ENCODE data around the gene FAM20C.

Gene FAM20C

GRCh38 chr7:305410-306151 lies 113.2 kb downstream of the FAM20C start:
- peaks cover 28% of the 10 kb centered on the region for H3K27me3 ChIP-seq (replicated peaks; ENCODE audit: control insufficient read depth, insufficient read depth, low read length)
- no peak overlapping the region for H3K4me3 ChIP-seq (ENCODE audit: low read length)
- no peak for DNase-seq (ENCODE audit: low read depth)
- no peaks in the 10 kb centered on the region for H3K36me3 ChIP-seq (ENCODE audit: control insufficient read depth, insufficient read depth, low read length, severe bottlenecking)
- no peak overlapping the region for H3K9ac ChIP-seq (ENCODE audit: low read length)
- H3K9me3 ChIP-seq (ENCODE audit: control insufficient read depth, low read length), result peaks cover 27% of the 10 kb centered on the region
- no peaks in the 10 kb centered on the region for H3K4me1 ChIP-seq (ENCODE audit: control insufficient read depth, insufficient read depth, low read length)

- no peak for DNase-seq (ENCODE audit: low read depth)
- H3K4me3 ChIP-seq (ENCODE audit: low read length), result no peak overlapping the region
- H3K27me3 ChIP-seq (replicated peaks; ENCODE audit: control insufficient read depth, insufficient read depth, low read length), result peaks cover 39% of the 10 kb centered on the region
- no peaks in the 10 kb centered on the region for H3K4me1 ChIP-seq (ENCODE audit: control insufficient read depth, insufficient read depth, low read length)
- no peaks in the 10 kb centered on the region for H3K36me3 ChIP-seq (ENCODE audit: control insufficient read depth, insufficient read depth, low read length, severe bottlenecking)
- H3K9me3 ChIP-seq (ENCODE audit: control insufficient read depth, low read length), result peaks cover 29% of the 10 kb centered on the region
- no peak overlapping the region for H3K9ac ChIP-seq (ENCODE audit: low read length)
Measured at GRCh38 chr7:307970-308369, 115.6 kb downstream of the FAM20C start.

- peaks cover 39% of the 10 kb centered on the region for H3K9me3 ChIP-seq (ENCODE audit: control insufficient read depth, low read length)
- H3K27me3 ChIP-seq (replicated peaks; ENCODE audit: control insufficient read depth, insufficient read depth, low read length), result peaks cover 53% of the 10 kb centered on the region
- no peak overlapping the region for H3K4me3 ChIP-seq (ENCODE audit: low read length)
- no peak overlapping the region for H3K9ac ChIP-seq (ENCODE audit: low read length)
- no peaks in the 10 kb centered on the region for H3K4me1 ChIP-seq (ENCODE audit: control insufficient read depth, insufficient read depth, low read length)
- DNase-seq (ENCODE audit: low read depth), result no peak
- no peaks in the 10 kb centered on the region for H3K36me3 ChIP-seq (ENCODE audit: control insufficient read depth, insufficient read depth, low read length, severe bottlenecking)
Measured at GRCh38 chr7:309586-310228, 117.3 kb downstream of the FAM20C start.

All from adipocyte (in vitro differentiated cells).